ENCODE measurements around the gene GAB4. TPM values are rescaled to one million over a fixed set of nuclear protein-coding genes. Genes with fewer than 3 reads are reported as not detected.
"Not testable (repeated sequence)": the region's sequence is repeated elsewhere in the genome, so short reads cannot be mapped to it uniquely, and the experiment has no call there.

The GAB4 gene
- total RNA-seq, 1 donor from 2014 or later: not detected

- H3K27me3 Mint-ChIP-seq: peaks cover 21% of the 10 kb centered on the region
- no peak for DNase-seq (ENCODE audit: extremely low spot score, unreplicated experiment)
- no peak for TF ChIP-seq CTCF (conservative IDR thresholded peaks at IDR 0.05)
- no peak overlapping the region for H3K4me3 Mint-ChIP-seq
- no peaks in the 10 kb centered on the region for H3K9me3 Mint-ChIP-seq
- H3K36me3 Mint-ChIP-seq: no peaks in the 10 kb centered on the region
- no peak overlapping the region for H3K27ac Mint-ChIP-seq
- no peaks in the 10 kb centered on the region for H3K4me1 Mint-ChIP-seq (ENCODE audit: unreplicated experiment)
Observed at GRCh38 chr22:16922076-16922475, 85.9 kb downstream of the GAB4 start.

GRCh38 chr22:16917144-16918003 lies 90.6 kb downstream of the GAB4 start:
- Mint-ChIP-seq H3K4me3 (no peak overlapping the region), H3K27ac (peak overlapping the region; percentile 8), H3K9me3 (no peaks in the 10 kb centered on the region), H3K36me3 (no peaks in the 10 kb centered on the region), H3K4me1 (ENCODE audit: unreplicated experiment) (no peaks in the 10 kb centered on the region), H3K27me3 (peaks cover 30% of the 10 kb centered on the region)
- DNase-seq (ENCODE audit: extremely low spot score, unreplicated experiment): no peak
- TF ChIP-seq CTCF (conservative IDR thresholded peaks at IDR 0.05): peak; percentile 78

- Mint-ChIP-seq H3K9me3 (no peaks in the 10 kb centered on the region), H3K4me1 (ENCODE audit: unreplicated experiment) (no peaks in the 10 kb centered on the region), H3K27me3 (peaks cover 30% of the 10 kb centered on the region), H3K36me3 (no peaks in the 10 kb centered on the region), H3K4me3 (no peak overlapping the region), H3K27ac (no peak overlapping the region)
- no peak for DNase-seq (ENCODE audit: extremely low spot score, unreplicated experiment)
- TF ChIP-seq CTCF (conservative IDR thresholded peaks at IDR 0.05): no peak
Observed at GRCh38 chr22:16915701-16916100, 92.3 kb downstream of the GAB4 start.

GRCh38 chr22:16914911-16915310 lies 93.1 kb downstream of the GAB4 start:
- H3K4me3 Mint-ChIP-seq; H3K36me3 Mint-ChIP-seq; H3K9me3 Mint-ChIP-seq; H3K27ac Mint-ChIP-seq; DNase-seq (ENCODE audit: extremely low spot score, unreplicated experiment); H3K4me1 Mint-ChIP-seq (ENCODE audit: unreplicated experiment): not testable (repeated sequence)
- peaks cover 30% of the 10 kb centered on the region for H3K27me3 Mint-ChIP-seq

- Mint-ChIP-seq H3K27me3 (peaks cover 30% of the 10 kb centered on the region), H3K36me3 (no peaks in the 10 kb centered on the region), H3K4me1 (ENCODE audit: unreplicated experiment) (no peaks in the 10 kb centered on the region), H3K4me3 (no peak overlapping the region), H3K9me3 (no peaks in the 10 kb centered on the region), H3K27ac (no peak overlapping the region)
- no peak for TF ChIP-seq CTCF (conservative IDR thresholded peaks at IDR 0.05)
- no peak for DNase-seq (ENCODE audit: extremely low spot score, unreplicated experiment)
Observed at GRCh38 chr22:16914006-16914405, 94.0 kb downstream of the GAB4 start.

- Mint-ChIP-seq H3K4me3 (no peak overlapping the region), H3K27ac (no peak overlapping the region), H3K9me3 (no peaks in the 10 kb centered on the region), H3K27me3 (peaks cover 29% of the 10 kb centered on the region), H3K36me3 (no peaks in the 10 kb centered on the region), H3K4me1 (ENCODE audit: unreplicated experiment) (no peaks in the 10 kb centered on the region)
- no peak for DNase-seq (ENCODE audit: extremely low spot score, unreplicated experiment)
- TF ChIP-seq CTCF (conservative IDR thresholded peaks at IDR 0.05): no peak
Observed at GRCh38 chr22:16912281-16912680, 95.7 kb downstream of the GAB4 start.

Other genes starting within 250 kb of the GAB4 start
- not detected in 2 replicates for gene XKR3, start 182.8 kb downstream of the GAB4 start, total RNA-seq (ENCODE audit: low replicate concordance)
- gene IL17RA, start 76.8 kb upstream of the GAB4 start, total RNA-seq (ENCODE audit: low replicate concordance): 8.0 and 10.8 TPM in 2 replicates
- gene TMEM121B, start 113.1 kb upstream of the GAB4 start, total RNA-seq (ENCODE audit: low replicate concordance): 2.9 TPM in 2 replicates
- 25.3 and 40.1 TPM in 2 replicates for gene HDHD5, start 151.1 kb upstream of the GAB4 start, total RNA-seq (ENCODE audit: low replicate concordance)
- 22.2 and 25.8 TPM in 2 replicates for gene ADA2, start 211.2 kb upstream of the GAB4 start, total RNA-seq (ENCODE audit: low replicate concordance)

All from type B pancreatic cell (in vitro differentiated cells).